Retina (tissue), 1 donor: ENCODE data around the gene CCDC197.

ENCODE experiments used
- DNase-seq: peaks from one replicate; pipeline ENCODE4 v3.0.0-alpha.2; 2016

The CCDC197 gene

GRCh38 chr14:93962701-93963601, 34.1 kb upstream of the CCDC197 start:
- no peak for DNase-seq

GRCh38 chr14:93963692-93964091, 33.4 kb upstream of the CCDC197 start:
- no peak for DNase-seq

GRCh38 chr14:93964281-93964680, 32.8 kb upstream of the CCDC197 start:
- no peak for DNase-seq

GRCh38 chr14:93964820-93965286, 32.2 kb upstream of the CCDC197 start:
- no peak for DNase-seq

- DNase-seq = no peak
These were observed 31.7 kb upstream of the CCDC197 start for GRCh38 chr14:93965287-93965821.

- DNase-seq = no peak
These were observed 31.1 kb upstream of the CCDC197 start for GRCh38 chr14:93965946-93966474.

GRCh38 chr14:93967637-93968250, 29.4 kb upstream of the CCDC197 start:
- no peak for DNase-seq

GRCh38 chr14:93969082-93969828, 27.8 kb upstream of the CCDC197 start:
- no peak for DNase-seq

- no peak for DNase-seq
These were observed 26.5 kb upstream of the CCDC197 start for GRCh38 chr14:93970585-93970964.

- peak; percentile 57 for DNase-seq
These were observed 26.0 kb upstream of the CCDC197 start for GRCh38 chr14:93970965-93971634.

GRCh38 chr14:93971635-93972027, 25.5 kb upstream of the CCDC197 start:
- DNase-seq = no peak

- no peak for DNase-seq
These were observed 24.4 kb upstream of the CCDC197 start for GRCh38 chr14:93972618-93973205.

- no peak for DNase-seq
These were observed 23.5 kb upstream of the CCDC197 start for GRCh38 chr14:93973607-93974006.

GRCh38 chr14:93974299-93974698, 22.8 kb upstream of the CCDC197 start:
- no peak for DNase-seq

GRCh38 chr14:93974833-93975232, 22.3 kb upstream of the CCDC197 start:
- no peak for DNase-seq

- no peak for DNase-seq
These were observed 21.2 kb upstream of the CCDC197 start for GRCh38 chr14:93975791-93976476.

GRCh38 chr14:93976477-93977057, 20.5 kb upstream of the CCDC197 start, which contains the start of gene ASB2:
Gene ASB2, minus strand, starts transcription at chr14:93976570. Its CDS starts 12,031 bp downstream, at chr14:93964539.
- DNase-seq = no peak

- DNase-seq = no peak
These were observed 19.9 kb upstream of the CCDC197 start for GRCh38 chr14:93977171-93977570.

GRCh38 chr14:93977790-93978581, 19.1 kb upstream of the CCDC197 start:
- DNase-seq = no peak

GRCh38 chr14:93978735-93979134, 18.4 kb upstream of the CCDC197 start:
- no peak for DNase-seq
